Measurements from ENCODE around the gene ROPN1. TPM values are rescaled to one million over a fixed set of nuclear protein-coding genes. Genes with fewer than 3 reads are reported as not detected.

ROPN1 gene
- total and polyA plus RNA-seq, 2 of the 13 experiments (the other 11 are each of a cell fraction or from before 2014, with no cell fraction given) = not detected

DNA sequence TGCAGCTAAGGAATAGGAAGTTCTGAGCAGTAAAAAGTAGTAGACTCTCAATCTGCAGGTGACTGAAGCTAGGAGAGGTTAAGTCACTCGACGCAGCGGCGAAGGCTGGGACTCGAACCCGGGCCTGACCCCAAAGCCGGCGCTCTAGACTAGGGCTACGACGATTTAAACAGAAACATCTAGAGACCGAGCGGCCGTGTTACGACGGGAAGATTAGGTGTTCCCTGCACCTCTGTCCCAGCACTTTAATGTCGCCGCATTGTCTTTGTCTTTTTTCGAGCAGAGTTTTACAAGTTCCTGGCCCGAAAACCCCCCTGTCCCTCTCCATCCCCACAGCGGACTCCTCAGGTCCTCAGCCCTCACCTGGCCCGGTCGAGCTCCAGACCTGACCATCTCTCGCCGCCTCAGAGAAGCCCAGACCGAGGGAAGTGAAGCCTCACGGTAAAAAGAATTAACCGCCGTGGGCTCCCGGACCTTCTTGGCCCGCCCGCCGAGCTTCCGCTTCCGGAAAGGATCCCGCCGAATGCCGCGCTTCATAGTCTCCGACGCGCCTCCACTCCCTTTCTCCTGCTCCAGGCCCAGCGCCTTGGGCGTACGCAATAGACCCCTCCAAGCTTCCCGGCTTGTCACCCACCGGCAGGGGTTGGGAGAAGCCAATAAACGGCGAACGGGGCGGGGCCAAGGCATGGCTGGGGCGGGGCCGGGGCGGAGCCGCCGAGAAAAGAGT, 31.0 kb downstream of the ROPN1 start, which contains the start of gene CCDC14 (continued):
- TF ChIP-seq ETV5 (CRISPR knock-in tag; IDR thresholded peaks at IDR 0.05; ENCODE audit: borderline replicate concordance) (peak; percentile 64), EHMT2 (IDR thresholded peaks at IDR 0.05; ENCODE audit: borderline replicate concordance, low read depth, low read length) (no peak), RXRB (CRISPR knock-in tag; IDR thresholded peaks at IDR 0.05; ENCODE audit: borderline replicate concordance) (0 out of 2 replicates have a peak, but pooled peaks have one; percentile 19), FOSL2 (CRISPR knock-in tag; IDR thresholded peaks at IDR 0.05) (0 out of 2 replicates have a peak, but pooled peaks have one; percentile 6), ZNF382 (CRISPR knock-in tag; IDR thresholded peaks at IDR 0.05; ENCODE audit: borderline replicate concordance) (no peak), ZNF737 (CRISPR knock-in tag; IDR thresholded peaks at IDR 0.05; ENCODE audit: borderline replicate concordance) (no peak), MTA1 (CRISPR knock-in tag; IDR thresholded peaks at IDR 0.05; ENCODE audit: borderline replicate concordance) (peak; percentile 46; the same call in 1 of the 2 replicates), ZNF253 (CRISPR knock-in tag; IDR thresholded peaks at IDR 0.05; ENCODE audit: borderline replicate concordance) (0 out of 2 replicates have a peak, but pooled peaks have one; percentile 25), ZNF564 (CRISPR knock-in tag; IDR thresholded peaks at IDR 0.05) (0 out of 2 replicates have a peak, but pooled peaks have one; percentile 28), ZNF607 (CRISPR knock-in tag; IDR thresholded peaks at IDR 0.05; ENCODE audit: borderline replicate concordance) (peak; percentile 22; the same call in 1 of the 2 replicates), NFYC (CRISPR knock-in tag; IDR thresholded peaks at IDR 0.05) (peak; percentile 44; the same call in 1 of the 2 replicates), TAF1 (CRISPR knock-in tag; IDR thresholded peaks at IDR 0.05) (peak; percentile 74; the same call in 1 of the 2 replicates), ZBTB7B (CRISPR knock-in tag; IDR thresholded peaks at IDR 0.05) (0 out of 2 replicates have a peak, but pooled peaks have one; percentile 47), SP4 (CRISPR knock-in tag; IDR thresholded peaks at IDR 0.05) (peak; percentile 70), GABPB1 (CRISPR knock-in tag; IDR thresholded peaks at IDR 0.05) (peak; percentile 93), SAP130 (CRISPR knock-in tag; IDR thresholded peaks at IDR 0.05; ENCODE audit: low read depth) (peak; percentile 74), ZC3H13 (CRISPR knock-in tag; IDR thresholded peaks at IDR 0.05) (0 out of 2 replicates have a peak, but pooled peaks have one; percentile 49), THAP11 (CRISPR knock-in tag; IDR thresholded peaks at IDR 0.05) (peak; percentile 56; the same call in 1 of the 2 replicates), ZKSCAN1 (IDR thresholded peaks at IDR 0.05; ENCODE audit: low read length) (no peak)
- TF ChIP-seq, protein P1, sequence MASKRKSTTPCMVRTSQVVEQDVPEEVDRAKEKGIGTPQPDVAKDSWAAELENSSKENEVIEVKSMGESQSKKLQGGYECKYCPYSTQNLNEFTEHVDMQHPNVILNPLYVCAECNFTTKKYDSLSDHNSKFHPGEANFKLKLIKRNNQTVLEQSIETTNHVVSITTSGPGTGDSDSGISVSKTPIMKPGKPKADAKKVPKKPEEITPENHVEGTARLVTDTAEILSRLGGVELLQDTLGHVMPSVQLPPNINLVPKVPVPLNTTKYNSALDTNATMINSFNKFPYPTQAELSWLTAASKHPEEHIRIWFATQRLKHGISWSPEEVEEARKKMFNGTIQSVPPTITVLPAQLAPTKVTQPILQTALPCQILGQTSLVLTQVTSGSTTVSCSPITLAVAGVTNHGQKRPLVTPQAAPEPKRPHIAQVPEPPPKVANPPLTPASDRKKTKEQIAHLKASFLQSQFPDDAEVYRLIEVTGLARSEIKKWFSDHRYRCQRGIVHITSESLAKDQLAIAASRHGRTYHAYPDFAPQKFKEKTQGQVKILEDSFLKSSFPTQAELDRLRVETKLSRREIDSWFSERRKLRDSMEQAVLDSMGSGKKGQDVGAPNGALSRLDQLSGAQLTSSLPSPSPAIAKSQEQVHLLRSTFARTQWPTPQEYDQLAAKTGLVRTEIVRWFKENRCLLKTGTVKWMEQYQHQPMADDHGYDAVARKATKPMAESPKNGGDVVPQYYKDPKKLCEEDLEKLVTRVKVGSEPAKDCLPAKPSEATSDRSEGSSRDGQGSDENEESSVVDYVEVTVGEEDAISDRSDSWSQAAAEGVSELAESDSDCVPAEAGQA (IDR thresholded peaks at IDR 0.05; ENCODE audit: low read depth) = no peak
- TF ChIP-seq, protein P1 (CRISPR knock-in tag; IDR thresholded peaks at IDR 0.05; ENCODE audit: borderline replicate concordance) = 0 out of 2 replicates have a peak, but pooled peaks have one; percentile 48
- TF ChIP-seq, protein P2, sequence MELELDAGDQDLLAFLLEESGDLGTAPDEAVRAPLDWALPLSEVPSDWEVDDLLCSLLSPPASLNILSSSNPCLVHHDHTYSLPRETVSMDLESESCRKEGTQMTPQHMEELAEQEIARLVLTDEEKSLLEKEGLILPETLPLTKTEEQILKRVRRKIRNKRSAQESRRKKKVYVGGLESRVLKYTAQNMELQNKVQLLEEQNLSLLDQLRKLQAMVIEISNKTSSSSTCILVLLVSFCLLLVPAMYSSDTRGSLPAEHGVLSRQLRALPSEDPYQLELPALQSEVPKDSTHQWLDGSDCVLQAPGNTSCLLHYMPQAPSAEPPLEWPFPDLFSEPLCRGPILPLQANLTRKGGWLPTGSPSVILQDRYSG (CRISPR knock-in tag; IDR thresholded peaks at IDR 0.05) = peak; percentile 48; the same call in 1 of the 2 replicates
- TF ChIP-seq, protein P3, sequence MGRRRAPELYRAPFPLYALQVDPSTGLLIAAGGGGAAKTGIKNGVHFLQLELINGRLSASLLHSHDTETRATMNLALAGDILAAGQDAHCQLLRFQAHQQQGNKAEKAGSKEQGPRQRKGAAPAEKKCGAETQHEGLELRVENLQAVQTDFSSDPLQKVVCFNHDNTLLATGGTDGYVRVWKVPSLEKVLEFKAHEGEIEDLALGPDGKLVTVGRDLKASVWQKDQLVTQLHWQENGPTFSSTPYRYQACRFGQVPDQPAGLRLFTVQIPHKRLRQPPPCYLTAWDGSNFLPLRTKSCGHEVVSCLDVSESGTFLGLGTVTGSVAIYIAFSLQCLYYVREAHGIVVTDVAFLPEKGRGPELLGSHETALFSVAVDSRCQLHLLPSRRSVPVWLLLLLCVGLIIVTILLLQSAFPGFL (CRISPR knock-in tag; IDR thresholded peaks at IDR 0.05) = peak; percentile 39; the same call in 1 of the 2 replicates

Measured in HepG2 (cell line).